H9 (cell line): ENCODE data around the gene VSX1. TPM values are rescaled to one million over a fixed set of nuclear protein-coding genes. Genes with fewer than 3 reads are reported as not detected.

ENCODE experiments used
- DNase-seq: peaks from one replicate; pipeline ENCODE4 v3.0.0-alpha.2; 2017
- H2AFZ ChIP-seq: one replicate; pipeline ENCODE4 v1.6.1; 2013; ENCODE audit warnings: mild to moderate bottlenecking, low read length, control low read depth, moderate library complexity
- H2AK5ac ChIP-seq: 2 replicates; pipeline ENCODE4 v1.6.1; 2013; ENCODE audit warnings: low read length, control low read depth, mixed read lengths; ENCODE audit not compliant: insufficient read length
- H2BK120ac ChIP-seq: one replicate; pipeline ENCODE4 v1.6.1; 2013; ENCODE audit warnings: low read depth, mild to moderate bottlenecking, low read length, control low read depth, inconsistent platforms; ENCODE audit not compliant: poor library complexity, severe bottlenecking
- H2BK12ac ChIP-seq: 2 replicates; pipeline ENCODE4 v1.6.1; 2013; ENCODE audit warnings: low read length, control low read depth, mixed read lengths, low read depth; ENCODE audit not compliant: insufficient read length
- H2BK15ac ChIP-seq: 2 replicates; pipeline ENCODE4 v1.6.1; 2013; ENCODE audit warnings: low read depth, low read length, control low read depth
- H2BK20ac ChIP-seq: one replicate; pipeline ENCODE4 v1.6.1; 2013; ENCODE audit warnings: low read depth, mild to moderate bottlenecking, low read length, control low read depth, inconsistent platforms; ENCODE audit not compliant: poor library complexity, severe bottlenecking
- H2BK5ac ChIP-seq: 2 replicates; pipeline ENCODE4 v1.6.1; 2013; ENCODE audit warnings: low read length, control low read depth, mixed read lengths; ENCODE audit not compliant: insufficient read length
- H3K14ac ChIP-seq: 2 replicates; pipeline ENCODE4 v1.6.1; 2013; ENCODE audit warnings: low read length, control low read depth; ENCODE audit not compliant: insufficient read depth
- H3K18ac ChIP-seq: 2 replicates; pipeline ENCODE4 v1.6.1; 2013; ENCODE audit warnings: low read depth, mild to moderate bottlenecking, mixed read lengths, low read length, control low read depth; ENCODE audit not compliant: insufficient read length
- H3K23ac ChIP-seq: 2 replicates; pipeline ENCODE4 v1.6.1; 2013; ENCODE audit warnings: low read length, control low read depth, mixed read lengths, low read depth; ENCODE audit not compliant: insufficient read length
- H3K23me2 ChIP-seq: 2 replicates; pipeline ENCODE4 v1.6.1; 2013; ENCODE audit warnings: low read depth, mild to moderate bottlenecking, mixed read lengths, low read length, control low read depth; ENCODE audit not compliant: insufficient read length, poor library complexity, severe bottlenecking
- H3K27ac ChIP-seq: 2 replicates; pipeline ENCODE4 v1.5.1; 2013; ENCODE audit warnings: low read length, control low read depth, mixed read lengths, low read depth; ENCODE audit not compliant: insufficient read length
- H3K27me3 ChIP-seq: 2 replicates; pipeline ENCODE4 v1.6.1; 2013; ENCODE audit warnings: low read length, control low read depth, inconsistent platforms; ENCODE audit not compliant: insufficient read depth
- H3K4ac ChIP-seq: 2 replicates; pipeline ENCODE4 v1.6.1; 2013; ENCODE audit warnings: low read depth, mild to moderate bottlenecking, control low read depth, inconsistent platforms, low read length, moderate library complexity
- H3K4me1 ChIP-seq: 2 replicates; pipeline ENCODE4 v1.6.1; 2013; ENCODE audit warnings: low read length, control low read depth, inconsistent platforms; ENCODE audit not compliant: insufficient read depth
- H3K4me2 ChIP-seq: 2 replicates; pipeline ENCODE4 v1.6.1; 2013; ENCODE audit warnings: low read length, control low read depth, mixed read lengths; ENCODE audit not compliant: insufficient read length, insufficient read depth
- H3K56ac ChIP-seq: 2 replicates; pipeline ENCODE4 v1.6.1; 2013; ENCODE audit warnings: low read depth, mild to moderate bottlenecking, mixed read lengths, low read length, control low read depth; ENCODE audit not compliant: insufficient read length
- H3K79me1 ChIP-seq: 2 replicates; pipeline ENCODE4 v1.6.1; 2013; ENCODE audit warnings: low read depth, mild to moderate bottlenecking, moderate library complexity, low read length, control low read depth, inconsistent platforms; ENCODE audit not compliant: insufficient read depth, poor library complexity, severe bottlenecking
- H3K79me2 ChIP-seq: 2 replicates; pipeline ENCODE4 v1.6.1; 2013; ENCODE audit warnings: low read length, control low read depth, inconsistent platforms; ENCODE audit not compliant: insufficient read depth
- H3K9ac ChIP-seq: 2 replicates; pipeline ENCODE4 v1.6.1; 2013; ENCODE audit warnings: low read length, control low read depth, mixed read lengths; ENCODE audit not compliant: insufficient read length; ENCODE audit errors: extremely low read depth
- H3K9me3 ChIP-seq: one replicate; pipeline ENCODE4 v1.6.1; 2013; ENCODE audit warnings: low read depth, low read length, inconsistent platforms; ENCODE audit not compliant: control insufficient read depth
- H3T11ph ChIP-seq: one replicate; pipeline ENCODE4 v1.6.1; 2013; ENCODE audit warnings: mild to moderate bottlenecking, low read length, control low read depth, inconsistent platforms
- H4K20me1 ChIP-seq: one replicate; pipeline ENCODE4 v1.6.1; 2013; ENCODE audit not compliant: control insufficient read depth, insufficient read length, insufficient read depth
- H4K5ac ChIP-seq: 2 replicates; pipeline ENCODE4 v1.6.1; 2013; ENCODE audit warnings: low read depth, mild to moderate bottlenecking, mixed read lengths, low read length, control low read depth; ENCODE audit not compliant: insufficient read length
- H4K8ac ChIP-seq: replicated peaks from 2 replicates; pipeline ENCODE4 v1.6.1; 2013; ENCODE audit warnings: low read length, control low read depth, mixed read lengths, low read depth; ENCODE audit not compliant: insufficient read length
- H4K91ac ChIP-seq: 2 replicates; pipeline ENCODE4 v1.6.1; 2013; ENCODE audit warnings: low read depth, mild to moderate bottlenecking, moderate library complexity, mixed read lengths, low read length, control low read depth; ENCODE audit not compliant: insufficient read length
- H3K27ac Mint-ChIP-seq, 3 experiments: 2 replicates in 2 of 3; 3 replicates in 1 of 3; pipeline ENCODE4 v1.8.0; 2020 to 2021; ENCODE audit warnings: mixed read lengths in 3 of 3, mild to moderate bottlenecking in 1 of 3, moderate library complexity in 1 of 3
- H3K27me3 Mint-ChIP-seq: 2 replicates; pipeline ENCODE4 v1.8.0; 2021; ENCODE audit warnings: low read depth, mild to moderate bottlenecking, moderate library complexity, mixed read lengths
- H3K36me3 Mint-ChIP-seq, 3 experiments: 2 replicates in 2 of 3; 3 replicates in 1 of 3; pipeline ENCODE4 v1.8.0; 2020 to 2021; ENCODE audit warnings: low read depth in 3 of 3, mixed read lengths in 3 of 3; ENCODE audit not compliant: insufficient read depth in 1 of 3
- H3K4me1 Mint-ChIP-seq, 2 experiments: 2 replicates each; pipeline ENCODE4 v1.8.0; 2020; ENCODE audit warnings: mixed read lengths in 2 of 2
- H3K4me3 Mint-ChIP-seq, 2 experiments: 2 replicates in 1 of 2; 3 replicates in 1 of 2; pipeline ENCODE4 v1.8.0; 2020 to 2021; ENCODE audit warnings: mild to moderate bottlenecking in 2 of 2, mixed read lengths in 2 of 2, moderate library complexity in 1 of 2
- H3K9me3 Mint-ChIP-seq, 2 experiments: 2 replicates in 1 of 2; 3 replicates in 1 of 2; pipeline ENCODE4 v1.8.0; 2020; ENCODE audit warnings: mild to moderate bottlenecking in 2 of 2, mixed read lengths in 2 of 2, moderate library complexity in 1 of 2
- CTCF ChIP-seq: fragments of 200-600 bp; sonication (generic); conservative IDR thresholded peaks from 3 replicates; pipeline ENCODE4 v1.8.0; 2021; ENCODE audit warnings: antibody characterized with exemption, mild to moderate bottlenecking
- WGBS: extraction: QIAGEN DNeasy Blood & Tissue Kit; methylation state at CpG from one replicate; pipeline ENCODE4 v1.1.7; 2013; ENCODE audit warnings: missing lambda C conversion rate, low lambda C conversion rate, mixed read lengths; ENCODE audit not compliant: insufficient read length; ENCODE audit errors: extremely low coverage; 5-methylcytosine and 5-hydroxymethylcytosine counted together
- total RNA-seq: library from RNA; stranded (reverse); gene quantifications from 2 replicates; pipeline ENCODE4 v1.2.1, GENCODE V29; 2021

Gene VSX1
- total RNA-seq, 1 experiment from 2014 or later: not detected

- H3K9me3 ChIP-seq: no peaks in the 10 kb centered on the region
- H2AK5ac ChIP-seq: no peak overlapping the region
- H3K27me3 ChIP-seq: no peaks in the 10 kb centered on the region; the same call in 1 of the 2 replicates
- no peak overlapping the region for H4K5ac ChIP-seq
- no peak overlapping the region for H2BK20ac ChIP-seq
- H3K4me3 Mint-ChIP-seq: no peak overlapping the region
- H3K4me1 Mint-ChIP-seq: peaks cover 10% of the 10 kb centered on the region in 2 experiments; a peak in 3 of 4 replicates
- H4K8ac ChIP-seq: no peak overlapping the region
- no peaks in the 10 kb centered on the region for H3K79me1 ChIP-seq
- H3K9me3 Mint-ChIP-seq: no peaks in the 10 kb centered on the region
- no peak overlapping the region for H3K27ac Mint-ChIP-seq
- no peaks in the 10 kb centered on the region for H4K20me1 ChIP-seq
- H3K14ac ChIP-seq: no peak overlapping the region
- no peak overlapping the region for H3K23ac ChIP-seq
- no peak overlapping the region for H3K4ac ChIP-seq
- H2BK15ac ChIP-seq: no peak overlapping the region
- H3K4me1 ChIP-seq: no peaks in the 10 kb centered on the region
- H2BK120ac ChIP-seq: no peak overlapping the region
- no peak overlapping the region for H3K18ac ChIP-seq
- TF ChIP-seq CTCF: no peak
- no peaks in the 10 kb centered on the region for H3K79me2 ChIP-seq
- no peak overlapping the region for H3K4me2 ChIP-seq
- no peak overlapping the region for H2AFZ ChIP-seq
- H3K36me3 Mint-ChIP-seq: no peaks in the 10 kb centered on the region
- H3T11ph ChIP-seq: no peak overlapping the region
- no CpG with 5 or more reads among the region's 7 CpGs for WGBS
- no peaks in the 10 kb centered on the region for H3K23me2 ChIP-seq
- H3K27me3 Mint-ChIP-seq: peaks cover 43% of the 10 kb centered on the region
- H3K56ac ChIP-seq: no peak overlapping the region
- no peak overlapping the region for H2BK5ac ChIP-seq
- no peak overlapping the region for H3K9ac ChIP-seq
- H4K91ac ChIP-seq: no peak overlapping the region
- no peak for DNase-seq
- no peak overlapping the region for H3K27ac ChIP-seq
- no peak overlapping the region for H2BK12ac ChIP-seq
Measured at GRCh38 chr20:25050082-25050481, 31.9 kb downstream of the VSX1 start.
